GM18907 (cell line): Measurements from ENCODE around the gene RASL10A.
"Not testable (repeated sequence)": the region's sequence is repeated elsewhere in the genome, so short reads cannot be mapped to it uniquely, and the experiment has no call there.

Experiments used
- ATAC-seq: cut with Tn5 transposase; IDR thresholded peaks from one replicate; pipeline ENCODE4 v1.9.1; 2021; ENCODE audit warnings: mild to moderate bottlenecking, moderate library complexity; ENCODE audit not compliant: unreplicated experiment

Gene RASL10A

GRCh38 chr22:29315286-29316140 lies at the start of gene RASL10A:
Gene RASL10A, minus strand, starts transcription at chr22:29315697. Its CDS starts 451 bp downstream, at chr22:29315246.
- no peak for ATAC-seq

GRCh38 chr22:29359469-29359868 lies 44.0 kb upstream of the RASL10A start:
- ATAC-seq: no peak

GRCh38 chr22:29357193-29357890 lies 41.8 kb upstream of the RASL10A start:
- not testable (repeated sequence) for ATAC-seq

DNA sequence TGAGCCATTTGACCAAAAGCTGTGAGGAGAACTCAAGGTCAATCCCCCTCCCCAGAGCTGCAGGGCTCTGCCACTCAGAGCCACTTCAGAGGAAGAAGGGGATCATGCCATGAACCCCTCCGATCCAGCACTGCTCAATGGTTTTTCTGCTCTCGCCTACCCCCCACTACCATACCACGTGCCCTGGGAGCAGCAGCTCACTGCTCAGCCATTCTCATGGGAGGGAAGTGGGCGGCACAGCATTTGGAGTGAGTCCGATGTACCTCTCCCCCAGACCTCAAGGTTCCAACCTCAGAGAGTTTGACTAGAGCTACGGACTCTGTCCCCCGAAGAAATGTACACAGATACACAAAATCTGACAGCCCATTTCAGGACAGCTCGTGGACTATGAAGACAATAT lies 38.4 kb upstream of the RASL10A start:
- no peak for ATAC-seq

DNA sequence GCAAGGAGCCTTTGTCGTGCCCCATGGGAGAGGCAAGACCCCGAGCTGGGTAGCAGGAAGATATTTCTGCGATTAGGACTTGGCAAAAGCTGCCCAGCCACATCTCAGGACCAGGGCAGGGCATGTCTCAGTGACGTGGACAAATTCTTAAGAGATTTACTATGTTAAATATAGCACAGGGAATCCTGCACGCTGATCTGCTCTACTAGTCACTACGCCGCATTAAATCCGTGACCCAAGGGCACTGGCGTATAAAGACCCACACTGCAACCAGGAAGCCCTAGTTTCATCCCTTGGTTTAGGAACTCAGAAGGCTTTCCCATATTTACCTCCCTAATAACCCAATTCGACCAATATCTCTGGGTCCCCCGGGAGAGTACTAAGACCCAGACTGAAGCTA lies 37.8 kb upstream of the RASL10A start:
- no peak for ATAC-seq

GRCh38 chr22:29352778-29353177 lies 37.3 kb upstream of the RASL10A start:
- ATAC-seq: no peak

GRCh38 chr22:29351891-29352290 lies 36.4 kb upstream of the RASL10A start:
- ATAC-seq: no peak

DNA sequence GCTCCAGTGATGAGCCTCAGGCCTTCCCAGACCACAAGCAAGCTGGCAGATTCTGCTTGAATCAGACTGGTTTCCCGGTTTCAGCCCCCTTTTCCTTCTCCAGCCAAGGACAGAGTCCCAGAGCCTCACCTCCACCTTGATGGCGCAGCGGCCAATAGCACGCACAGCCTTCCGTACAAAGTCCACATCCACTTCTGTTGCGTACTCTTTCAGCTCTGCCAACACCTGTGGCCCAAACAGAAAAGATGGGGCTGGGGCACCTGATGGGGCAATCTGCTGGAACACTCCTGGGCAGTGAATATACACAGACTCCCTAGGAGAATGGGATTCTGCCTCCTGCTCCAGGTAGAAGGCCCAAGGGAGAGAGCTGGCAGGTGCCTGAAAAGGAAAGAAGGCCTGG lies 35.5 kb upstream of the RASL10A start:
- ATAC-seq: no peak

GRCh38 chr22:29348956-29349355 lies 33.5 kb upstream of the RASL10A start:
- no peak for ATAC-seq

- no peak for ATAC-seq
Observed at GRCh38 chr22:29348041-29348440, 32.5 kb upstream of the RASL10A start.

DNA sequence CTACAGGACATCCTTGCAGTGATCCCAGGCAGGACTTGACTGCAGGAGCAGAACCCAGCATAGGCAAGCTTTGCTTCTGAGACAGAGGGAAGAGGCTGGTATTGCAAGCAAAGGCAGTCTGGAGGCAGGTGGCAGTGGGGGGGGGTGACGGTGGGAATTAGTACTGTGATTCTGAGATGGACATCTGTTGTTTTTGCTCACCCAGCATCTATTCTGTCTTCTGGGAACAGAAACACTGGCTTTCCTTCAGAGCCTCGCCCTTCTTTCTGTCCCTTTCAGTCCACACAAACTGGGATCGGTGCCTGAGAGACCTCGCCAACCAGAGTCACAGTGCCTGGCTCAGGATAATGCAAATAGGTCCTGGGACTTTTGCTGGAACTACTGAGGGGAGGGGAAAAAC lies 31.2 kb upstream of the RASL10A start:
- ATAC-seq: no peak

DNA sequence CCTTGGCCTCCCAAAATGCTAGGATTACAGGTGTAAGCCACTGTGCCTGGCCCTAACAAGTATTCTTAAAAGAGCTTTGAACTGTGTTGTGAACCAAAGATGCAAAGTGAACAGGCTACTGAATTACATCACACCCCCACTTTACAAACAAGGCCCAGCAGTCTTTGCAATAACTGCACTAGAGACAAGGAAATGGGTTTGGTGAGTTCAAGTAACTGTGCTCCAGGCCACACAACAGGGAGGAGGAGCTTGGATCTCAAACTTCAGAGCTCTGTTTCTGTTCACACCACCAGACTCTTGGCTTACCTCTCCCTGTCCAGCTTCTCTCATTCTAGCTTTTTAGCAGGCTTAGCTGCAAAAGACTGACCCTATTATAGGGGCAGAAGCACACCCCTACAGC lies 30.4 kb upstream of the RASL10A start:
- no peak for ATAC-seq

GRCh38 chr22:29344889-29345288 lies 29.4 kb upstream of the RASL10A start:
- ATAC-seq: not testable (repeated sequence)

- ATAC-seq: no peak
Observed at GRCh38 chr22:29344137-29344536, 28.6 kb upstream of the RASL10A start.

GRCh38 chr22:29343313-29343805 lies 27.9 kb upstream of the RASL10A start:
- ATAC-seq: no peak

DNA sequence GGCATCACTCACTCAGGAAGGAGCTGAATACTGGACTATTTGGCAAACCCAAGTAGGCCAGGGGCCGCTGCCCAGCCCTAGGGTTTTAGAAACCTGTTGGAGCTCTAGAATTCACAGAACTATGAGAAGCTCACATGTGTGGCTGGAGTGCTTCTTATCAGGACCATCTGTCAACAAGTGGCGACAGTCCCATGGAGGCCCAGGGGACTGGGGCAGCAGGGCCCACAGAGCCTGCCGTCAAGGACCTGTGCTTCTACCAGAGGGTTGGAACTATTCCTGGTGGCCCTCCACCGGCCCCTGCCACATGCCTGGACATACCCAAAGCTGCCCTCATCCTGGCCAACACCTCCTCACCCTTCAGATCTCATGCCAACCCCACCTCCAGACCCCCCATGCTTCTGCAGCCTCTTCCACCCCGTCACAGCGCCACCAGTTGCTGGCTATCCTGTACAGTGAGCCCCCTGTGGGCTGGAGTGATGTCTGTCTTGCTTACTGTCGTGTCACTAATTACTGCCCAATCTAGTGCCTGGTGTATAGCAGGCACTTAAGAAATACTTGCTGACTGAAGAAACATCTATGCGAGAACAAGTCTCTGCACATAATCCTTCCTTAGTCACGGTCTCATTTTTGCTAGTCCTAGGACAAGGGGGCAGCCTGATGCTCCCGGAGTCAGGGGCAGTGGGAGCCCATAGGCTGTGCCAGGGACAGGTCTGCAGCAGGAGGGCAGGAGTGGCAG lies 27.2 kb upstream of the RASL10A start:
- no peak for ATAC-seq

DNA sequence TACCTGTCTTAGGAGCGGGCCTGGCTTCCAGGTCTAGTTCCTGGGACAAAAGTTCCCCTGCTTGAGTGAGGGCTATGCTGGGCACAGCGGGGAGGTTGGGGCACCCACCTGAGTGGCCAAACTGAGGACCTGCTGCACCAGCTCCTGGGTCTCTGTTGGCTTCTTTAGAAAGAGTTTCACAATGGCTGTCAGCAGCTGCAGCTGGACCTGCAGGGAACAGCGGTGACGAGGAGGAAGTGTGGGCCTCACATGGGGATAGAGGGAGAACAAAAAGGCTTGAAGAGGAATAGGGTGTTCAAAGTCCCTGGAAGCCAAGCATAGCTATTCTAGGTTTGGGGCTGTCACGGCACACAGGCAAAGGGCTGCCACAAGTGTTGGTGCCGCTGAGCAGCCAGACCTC lies 26.7 kb upstream of the RASL10A start:
- no peak for ATAC-seq

GRCh38 chr22:29341849-29342127 lies 26.3 kb upstream of the RASL10A start:
- ATAC-seq: no peak

GRCh38 chr22:29341056-29341848 lies 25.8 kb upstream of the RASL10A start:
- ATAC-seq: no peak

DNA sequence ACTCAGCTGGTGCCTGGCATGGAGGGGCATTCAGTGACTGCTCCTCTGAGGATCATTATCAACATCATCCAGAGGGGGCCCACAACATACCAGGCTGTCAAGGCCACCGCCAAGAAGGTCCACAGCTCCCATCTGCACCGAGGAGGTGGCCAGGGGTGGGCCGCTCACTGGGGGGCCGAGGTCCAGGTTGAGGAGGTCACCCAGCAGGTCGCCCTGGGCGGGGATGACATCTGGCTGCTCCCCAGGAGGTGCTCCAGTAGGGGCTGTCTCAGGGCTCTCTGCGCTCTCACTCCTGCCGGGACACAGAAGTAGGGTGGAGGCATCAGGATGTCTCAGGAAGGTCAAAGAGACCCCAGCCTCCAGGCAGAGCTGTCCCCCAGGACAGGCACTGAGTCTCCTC lies 25.1 kb upstream of the RASL10A start:
- no peak for ATAC-seq
